ENCODE results near the gene TMEM43.

GRCh38 chr3:14161282-14161681 is 36.4 kb downstream of the TMEM43 start:
- TF ChIP-seq, protein P1, sequence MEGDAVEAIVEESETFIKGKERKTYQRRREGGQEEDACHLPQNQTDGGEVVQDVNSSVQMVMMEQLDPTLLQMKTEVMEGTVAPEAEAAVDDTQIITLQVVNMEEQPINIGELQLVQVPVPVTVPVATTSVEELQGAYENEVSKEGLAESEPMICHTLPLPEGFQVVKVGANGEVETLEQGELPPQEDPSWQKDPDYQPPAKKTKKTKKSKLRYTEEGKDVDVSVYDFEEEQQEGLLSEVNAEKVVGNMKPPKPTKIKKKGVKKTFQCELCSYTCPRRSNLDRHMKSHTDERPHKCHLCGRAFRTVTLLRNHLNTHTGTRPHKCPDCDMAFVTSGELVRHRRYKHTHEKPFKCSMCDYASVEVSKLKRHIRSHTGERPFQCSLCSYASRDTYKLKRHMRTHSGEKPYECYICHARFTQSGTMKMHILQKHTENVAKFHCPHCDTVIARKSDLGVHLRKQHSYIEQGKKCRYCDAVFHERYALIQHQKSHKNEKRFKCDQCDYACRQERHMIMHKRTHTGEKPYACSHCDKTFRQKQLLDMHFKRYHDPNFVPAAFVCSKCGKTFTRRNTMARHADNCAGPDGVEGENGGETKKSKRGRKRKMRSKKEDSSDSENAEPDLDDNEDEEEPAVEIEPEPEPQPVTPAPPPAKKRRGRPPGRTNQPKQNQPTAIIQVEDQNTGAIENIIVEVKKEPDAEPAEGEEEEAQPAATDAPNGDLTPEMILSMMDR (IDR thresholded peaks at IDR 0.05; ENCODE audit: low read length): no peak
- TF ChIP-seq EZH2 (IDR thresholded peaks at IDR 0.05; ENCODE audit: borderline replicate concordance, low read length): no peak

Measured in OCI-LY1 (cell line).